ENCODE measurements around the gene PCP4L1. TPM values are rescaled to one million over a fixed set of nuclear protein-coding genes. Genes with fewer than 3 reads are reported as not detected.
A peak's percentile ranks its signal among the peaks of the same experiment; 100 is the strongest.
"Not testable (repeated sequence)": the region's sequence is repeated elsewhere in the genome, so short reads cannot be mapped to it uniquely, and the experiment has no call there.

PCP4L1 gene
- total and polyA plus RNA-seq, 7 donors: 0.71 to 15.2 (median 3.1) TPM; not detected in 2

DNA sequence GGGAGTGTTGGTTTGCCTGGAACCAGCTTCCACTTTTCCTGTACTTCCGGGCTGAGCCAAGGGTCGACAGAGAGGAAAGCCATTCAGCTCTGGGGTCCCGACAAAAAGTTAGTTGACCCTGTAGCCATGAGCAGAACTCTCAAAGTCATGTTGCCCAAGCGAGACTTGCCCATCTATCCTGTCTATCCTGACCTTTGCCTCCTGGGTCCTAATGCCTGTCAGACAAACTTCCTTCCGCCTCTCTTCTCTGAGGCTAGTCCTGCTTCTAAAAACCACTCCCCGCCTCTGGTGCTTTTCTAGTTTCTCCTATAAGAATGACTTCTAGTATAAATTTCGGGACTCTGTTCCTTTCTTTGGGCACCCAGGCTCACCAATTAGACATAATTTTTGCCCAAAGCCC lies 7.7 kb upstream of the PCP4L1 start:
- 70 to 91% methylated on average over 7 of the region's 7 CpGs for WGBS, 2 donors
- no peaks in the 10 kb centered on the region for H3K4me1 ChIP-seq
- H3K36me3 ChIP-seq: no peaks in the 10 kb centered on the region
- no peaks in the 10 kb centered on the region for H3K9me3 ChIP-seq
- no peaks in the 10 kb centered on the region for H3K27me3 ChIP-seq
- H3K4me3 ChIP-seq: no peak overlapping the region
- H3K27ac ChIP-seq: no peak overlapping the region
- TF ChIP-seq, protein P1, sequence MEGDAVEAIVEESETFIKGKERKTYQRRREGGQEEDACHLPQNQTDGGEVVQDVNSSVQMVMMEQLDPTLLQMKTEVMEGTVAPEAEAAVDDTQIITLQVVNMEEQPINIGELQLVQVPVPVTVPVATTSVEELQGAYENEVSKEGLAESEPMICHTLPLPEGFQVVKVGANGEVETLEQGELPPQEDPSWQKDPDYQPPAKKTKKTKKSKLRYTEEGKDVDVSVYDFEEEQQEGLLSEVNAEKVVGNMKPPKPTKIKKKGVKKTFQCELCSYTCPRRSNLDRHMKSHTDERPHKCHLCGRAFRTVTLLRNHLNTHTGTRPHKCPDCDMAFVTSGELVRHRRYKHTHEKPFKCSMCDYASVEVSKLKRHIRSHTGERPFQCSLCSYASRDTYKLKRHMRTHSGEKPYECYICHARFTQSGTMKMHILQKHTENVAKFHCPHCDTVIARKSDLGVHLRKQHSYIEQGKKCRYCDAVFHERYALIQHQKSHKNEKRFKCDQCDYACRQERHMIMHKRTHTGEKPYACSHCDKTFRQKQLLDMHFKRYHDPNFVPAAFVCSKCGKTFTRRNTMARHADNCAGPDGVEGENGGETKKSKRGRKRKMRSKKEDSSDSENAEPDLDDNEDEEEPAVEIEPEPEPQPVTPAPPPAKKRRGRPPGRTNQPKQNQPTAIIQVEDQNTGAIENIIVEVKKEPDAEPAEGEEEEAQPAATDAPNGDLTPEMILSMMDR (IDR thresholded peaks at IDR 0.05): no peak
- TF ChIP-seq EP300 (IDR thresholded peaks at IDR 0.05) (no peak), POLR2AphosphoS5 (IDR thresholded peaks at IDR 0.05) (no peak), POLR2A (IDR thresholded peaks at IDR 0.05) (no peak)
- intact Hi-C loops (cut with DNase I): no loop called here
- DNase-seq: no peak

DNA sequence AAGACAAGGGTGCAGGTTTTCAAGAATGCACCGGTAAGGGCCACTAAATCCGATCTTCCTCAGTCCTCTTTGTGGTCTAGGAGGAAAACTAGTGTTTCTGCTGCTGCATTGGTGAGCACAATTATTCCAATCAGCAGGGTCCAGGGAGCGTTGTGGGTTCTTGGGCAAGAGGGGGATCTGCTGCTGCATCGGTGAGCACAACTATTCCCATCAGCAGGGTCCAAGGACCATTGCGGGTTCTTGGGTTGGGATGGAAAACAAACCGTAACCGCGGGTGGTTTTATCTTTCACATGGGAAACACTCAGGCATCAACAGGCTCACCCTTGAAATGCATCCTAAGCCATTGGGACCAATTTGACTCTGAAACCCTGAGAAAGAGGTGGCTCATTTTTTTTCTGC lies 7.0 kb upstream of the PCP4L1 start:
- 95 to 97% methylated on average over 8 of the region's 8 CpGs for WGBS, 2 donors
- TF ChIP-seq, protein P1 (IDR thresholded peaks at IDR 0.05): no peak
- TF ChIP-seq POLR2A (IDR thresholded peaks at IDR 0.05) (no peak), POLR2AphosphoS5 (IDR thresholded peaks at IDR 0.05) (no peak), EP300 (IDR thresholded peaks at IDR 0.05) (no peak)

DNA sequence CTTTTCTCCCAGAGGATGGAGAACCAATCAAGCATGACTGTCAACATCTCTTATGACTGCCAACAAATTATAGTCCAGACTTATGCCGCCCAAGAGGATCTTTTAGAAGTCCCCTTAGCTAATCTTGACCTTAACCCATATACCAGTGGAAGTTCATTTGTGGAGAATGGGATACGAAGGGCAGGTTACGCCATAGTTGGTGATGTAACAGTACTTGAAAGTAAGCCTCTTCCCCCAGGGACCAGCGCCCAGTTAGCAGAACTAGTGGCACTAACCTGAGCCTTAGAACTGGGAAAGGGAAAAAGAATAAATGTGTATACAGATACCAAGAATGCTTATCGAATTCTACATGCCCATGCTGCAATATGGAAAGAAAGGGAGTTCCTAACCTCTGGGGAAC lies 3.2 kb upstream of the PCP4L1 start:
- peaks cover 0 to 12% (median 10%) of the 10 kb centered on the region in 4 donors for H3K9me3 ChIP-seq
- H3K4me3 ChIP-seq; DNase-seq; intact Hi-C loops (cut with DNase I); H3K27ac ChIP-seq; H3K36me3 ChIP-seq: not testable (repeated sequence)
- H3K4me1 ChIP-seq: peaks cover 0 to 15% (median 12%) of the 10 kb centered on the region in 4 donors
- peaks cover 0 to 30% (median 22%) of the 10 kb centered on the region in 3 donors for H3K27me3 ChIP-seq
- 88 to 90% methylated on average over 5 of the region's 5 CpGs for WGBS, 2 donors

More for the DNA sequence above, 7.0 kb upstream of the PCP4L1 start:
- Histone ChIP-seq H3K36me3 (no peaks in the 10 kb centered on the region), H3K4me1 (no peaks in the 10 kb centered on the region), H3K4me3 (no peak overlapping the region), H3K27ac (no peak overlapping the region), H3K27me3 (no peaks in the 10 kb centered on the region), H3K9me3 (peaks cover 0 to under 1% (median under 1%) of the 10 kb centered on the region in 4 donors)
- no peak for DNase-seq
- intact Hi-C loops (cut with DNase I): no loop called here

DNA sequence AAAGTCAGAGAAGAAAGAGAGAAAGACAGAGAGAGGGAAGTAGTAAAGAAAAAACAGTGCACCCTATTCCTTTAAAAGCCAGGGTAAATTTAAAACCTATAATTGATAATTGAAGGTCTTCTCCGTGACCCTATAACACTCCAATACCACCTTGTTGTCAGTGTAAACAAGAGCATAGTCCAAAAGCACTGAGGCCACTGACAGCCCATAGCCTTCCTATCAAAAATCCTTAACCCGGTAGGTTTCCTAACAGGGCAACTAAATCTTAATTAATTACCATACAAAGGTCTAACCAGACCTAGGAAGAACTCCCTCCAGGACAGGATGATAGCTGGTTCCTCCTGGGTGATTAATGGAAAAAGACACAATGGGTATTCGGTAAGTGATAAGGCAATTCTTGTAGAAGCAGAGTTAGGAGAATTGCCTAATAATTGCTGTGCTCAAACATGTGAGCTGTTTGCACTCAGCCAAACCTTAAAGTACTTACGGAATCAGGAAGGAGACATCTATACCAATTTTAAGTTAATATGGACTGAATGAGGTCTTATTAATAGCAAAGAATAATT lies 2.5 kb upstream of the PCP4L1 start:
- WGBS, 2 donors: 84 to 88% methylated on average over 4 of the region's 4 CpGs
- H3K4me3 ChIP-seq; DNase-seq; intact Hi-C loops (cut with DNase I); H3K27ac ChIP-seq; H3K36me3 ChIP-seq: not testable (repeated sequence)
- H3K4me1 ChIP-seq: peaks cover 0 to 18% (median 12%) of the 10 kb centered on the region in 4 donors
- peaks cover 0 to 12% (median 10%) of the 10 kb centered on the region in 4 donors for H3K9me3 ChIP-seq
- H3K27me3 ChIP-seq: peaks cover 0 to 34% (median 25%) of the 10 kb centered on the region in 3 donors

DNA sequence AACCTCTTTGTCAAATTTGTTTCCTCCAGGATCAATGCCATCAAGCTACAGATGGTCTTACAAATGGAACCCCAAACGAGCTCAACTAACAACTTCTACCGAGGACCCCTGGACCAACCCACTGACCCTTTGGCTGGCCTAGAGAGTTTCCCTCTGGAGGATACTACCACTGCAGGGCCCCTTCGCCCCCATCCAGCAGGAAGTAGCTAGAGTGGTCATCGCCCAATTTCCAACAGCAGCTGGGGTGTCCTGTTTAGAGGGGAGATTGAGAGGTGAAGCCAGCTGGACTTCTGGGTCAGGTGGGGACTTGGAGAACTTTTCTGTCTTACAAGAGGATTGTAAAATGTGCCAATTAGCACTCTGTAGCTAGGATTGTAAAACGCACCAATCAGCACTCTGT lies 1.4 kb upstream of the PCP4L1 start:
- peaks cover 0 to 34% (median 25%) of the 10 kb centered on the region in 3 donors for H3K27me3 ChIP-seq
- H3K4me1 ChIP-seq: peaks cover 0 to 26% (median 12%) of the 10 kb centered on the region in 4 donors
- DNase-seq; H3K4me3 ChIP-seq; intact Hi-C loops (cut with DNase I); H3K27ac ChIP-seq; H3K36me3 ChIP-seq: not testable (repeated sequence)
- 91 to 96% methylated on average over 5 of the region's 5 CpGs for WGBS, 2 donors
- peaks cover 0 to 12% (median 10%) of the 10 kb centered on the region in 4 donors for H3K9me3 ChIP-seq

DNA sequence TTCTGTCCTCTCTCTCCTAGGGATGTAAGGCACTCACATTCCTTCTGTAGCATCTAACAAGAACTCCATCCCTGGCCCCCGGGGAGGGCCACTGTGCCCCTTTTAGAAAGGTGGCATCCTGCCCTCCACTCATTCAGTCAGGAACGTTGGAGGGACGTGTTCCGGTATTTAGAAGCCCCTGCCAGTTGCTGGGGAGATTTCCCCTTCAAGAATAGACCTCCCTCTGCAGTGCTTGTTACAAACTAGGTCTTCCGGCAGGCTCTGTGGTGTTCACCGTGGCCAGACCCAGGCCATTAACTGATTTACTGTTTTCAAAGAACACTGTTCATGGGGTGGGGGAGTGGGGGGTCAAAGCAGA lies 779 bp downstream of the PCP4L1 start:
- peak overlapping the region in 3 of 4 donors; percentile 45 to 60 (median 59) for H3K4me3 ChIP-seq
- no peak for TF ChIP-seq POLR2A (IDR thresholded peaks at IDR 0.05)
- TF ChIP-seq, protein P1 (IDR thresholded peaks at IDR 0.05): no peak
- 48 to 55% methylated on average over 6 of the region's 6 CpGs for WGBS, 2 donors

More for the DNA sequence above, 779 bp downstream of the PCP4L1 start:
- Histone ChIP-seq H3K36me3 (no peaks in the 10 kb centered on the region), H3K27ac (peak overlapping the region in 1 of 4 donors; percentile 69), H3K4me1 (peaks cover 0 to 26% (median 12%) of the 10 kb centered on the region in 4 donors), H3K27me3 (peaks cover 0 to 34% (median 25%) of the 10 kb centered on the region in 3 donors), H3K9me3 (peaks cover 0 to 12% (median 10%) of the 10 kb centered on the region in 4 donors)
- intact Hi-C loops (cut with DNase I): no loop called here
- no peak for DNase-seq
